ENCODE data around the gene HADH. TPM values are rescaled to one million over a fixed set of nuclear protein-coding genes. Genes with fewer than 3 reads are reported as not detected.
"Not testable (repeated sequence)": the region's sequence is repeated elsewhere in the genome, so short reads cannot be mapped to it uniquely, and the experiment has no call there.

HADH gene
- polyA plus RNA-seq, 4 donors = 96.5 to 115 (median 100.0) TPM

- no peak for DNase-seq (ENCODE audit: low read depth in 4 of 4, low spot score in 3 of 4)
These were observed 4.3 kb downstream of the HADH start for GRCh38 chr4:107993969-107994368.

GRCh38 chr4:107994894-107995293 is 5.2 kb downstream of the HADH start:
- DNase-seq (ENCODE audit: low read depth in 4 of 4, low spot score in 3 of 4) = no peak

GRCh38 chr4:107996949-107997788 is 7.5 kb downstream of the HADH start:
- DNase-seq (ENCODE audit: low read depth in 4 of 4, low spot score in 3 of 4) = no peak

GRCh38 chr4:107997794-107998193 is 8.1 kb downstream of the HADH start:
- DNase-seq (ENCODE audit: low read depth in 4 of 4, low spot score in 3 of 4) = no peak

- no peak for DNase-seq (ENCODE audit: low read depth in 4 of 4, low spot score in 3 of 4)
These were observed 10.3 kb downstream of the HADH start for GRCh38 chr4:107999932-108000539.

- no peak for DNase-seq (ENCODE audit: low read depth in 4 of 4, low spot score in 3 of 4)
These were observed 11.9 kb downstream of the HADH start for GRCh38 chr4:108001540-108002135.

GRCh38 chr4:108003982-108004515 is 14.4 kb downstream of the HADH start:
- no peak for DNase-seq (ENCODE audit: low read depth in 4 of 4, low spot score in 3 of 4)

- no peak for DNase-seq (ENCODE audit: low read depth in 4 of 4, low spot score in 3 of 4)
These were observed 15.0 kb downstream of the HADH start for GRCh38 chr4:108004646-108005045.

GRCh38 chr4:108005807-108006206 is 16.1 kb downstream of the HADH start:
- no peak for DNase-seq (ENCODE audit: low read depth in 4 of 4, low spot score in 3 of 4)

GRCh38 chr4:108006361-108006760 is 16.7 kb downstream of the HADH start:
- no peak for DNase-seq (ENCODE audit: low read depth in 4 of 4, low spot score in 3 of 4)

GRCh38 chr4:108007984-108008383 is 18.3 kb downstream of the HADH start:
- no peak for DNase-seq (ENCODE audit: low read depth in 4 of 4, low spot score in 3 of 4)

- no peak for DNase-seq (ENCODE audit: low read depth in 4 of 4, low spot score in 3 of 4)
These were observed 19.0 kb downstream of the HADH start for GRCh38 chr4:108008721-108009120.

GRCh38 chr4:108010167-108010566 is 20.5 kb downstream of the HADH start:
- no peak for DNase-seq (ENCODE audit: low read depth in 4 of 4, low spot score in 3 of 4)

- not testable (repeated sequence) for DNase-seq (ENCODE audit: low read depth in 4 of 4, low spot score in 3 of 4)
These were observed 22.7 kb downstream of the HADH start for GRCh38 chr4:108012382-108012781.

GRCh38 chr4:108013327-108013726 is 23.6 kb downstream of the HADH start:
- no peak for DNase-seq (ENCODE audit: low read depth in 4 of 4, low spot score in 3 of 4)

- no peak for DNase-seq (ENCODE audit: low read depth in 4 of 4, low spot score in 3 of 4)
These were observed 24.3 kb downstream of the HADH start for GRCh38 chr4:108013955-108014354.

GRCh38 chr4:108018040-108018883 is 28.6 kb downstream of the HADH start:
- DNase-seq (ENCODE audit: low read depth in 4 of 4, low spot score in 3 of 4) = peak; percentile 61 to 77 (median 70)

- no peak for DNase-seq (ENCODE audit: low read depth in 4 of 4, low spot score in 3 of 4)
These were observed 29.1 kb downstream of the HADH start for GRCh38 chr4:108018884-108019187.

- DNase-seq (ENCODE audit: low read depth in 4 of 4, low spot score in 3 of 4) = no peak
These were observed 34.6 kb downstream of the HADH start for GRCh38 chr4:108024085-108024877.

GRCh38 chr4:108024878-108025165 is 35.1 kb downstream of the HADH start:
- DNase-seq (ENCODE audit: low read depth in 4 of 4, low spot score in 3 of 4) = no peak

All from right renal pelvis (tissue), 4 donors.